ENCODE data around the gene DISP3. TPM values are rescaled to one million over a fixed set of nuclear protein-coding genes. Genes with fewer than 3 reads are reported as not detected.

Gene DISP3
- total and polyA plus RNA-seq, 9 of the 15 experiments (the other 6 are each of a cell fraction or from before 2014, with no cell fraction given): 0.03 to 0.19 (median 0.15) TPM; not detected in 5

- FAIRE-seq (no peak), ATAC-seq (no peak), DNase-seq (ENCODE audit: extremely low read depth in 1 of 4, low spot score in 3 of 4) (no peak)
- no peak overlapping the region for H3K4me2 ChIP-seq (ENCODE audit: insufficient read depth, low read length)
- H3K9ac ChIP-seq (ENCODE audit: insufficient read depth in 1 of 2, low read depth in 2 of 2, low read length in 2 of 2): no peak overlapping the region
- no peak overlapping the region for H2AFZ ChIP-seq (ENCODE audit: low read depth, low read length)
- no peak overlapping the region for H3K4me3 ChIP-seq
- H3K4me1 ChIP-seq (replicated peaks in 1 of 2; ENCODE audit: control insufficient read depth in 2 of 2, insufficient read depth in 2 of 2, low read length in 2 of 2): peaks cover 0 to 23% of the 10 kb centered on the region in 2 experiments; a peak in 3 of 5 replicates
- H3K36me3 ChIP-seq (ENCODE audit: control insufficient read depth, insufficient read depth, low read length): no peaks in the 10 kb centered on the region
- ChIA-PET CTCF (ENCODE audit: low intra/inter-chr PET ratio) (no interaction called here), POLR2A (interaction anchor here (0.8 to 1.3 kb wide), 3 partner anchors 11 to 287 kb away, joined by 3 read pairs; no protein-coding TSS in a partner anchor)
- intact Hi-C loops (cut with micrococcal nuclease) (no loop called here), in situ Hi-C loops (cut with MboI) (no loop called here)
- H3K9me3 ChIP-seq (replicated peaks; ENCODE audit: control insufficient read depth, insufficient read depth, low read depth, low read length): no peaks in the 10 kb centered on the region
- H4K20me1 ChIP-seq (replicated peaks; ENCODE audit: control insufficient read depth, insufficient read depth, low read length): peaks cover 13% of the 10 kb centered on the region
- H3K9me1 ChIP-seq (ENCODE audit: control insufficient read depth, insufficient read depth, low read length): no peaks in the 10 kb centered on the region
- no TSS peak for BruUV-seq (replicated peaks)
- no peaks in the 10 kb centered on the region for H3K79me2 ChIP-seq (ENCODE audit: control insufficient read depth, insufficient read depth, low read length)
- peaks cover 14 to 50% of the 10 kb centered on the region in 2 experiments; a peak in 4 of 5 replicates for H3K27me3 ChIP-seq (ENCODE audit: control insufficient read depth in 2 of 2, insufficient read depth in 2 of 2, low read length in 2 of 2)
- no peak overlapping the region for H3K27ac ChIP-seq (ENCODE audit: extremely low read depth, low read depth, low read length)
- TF ChIP-seq, protein P1, sequence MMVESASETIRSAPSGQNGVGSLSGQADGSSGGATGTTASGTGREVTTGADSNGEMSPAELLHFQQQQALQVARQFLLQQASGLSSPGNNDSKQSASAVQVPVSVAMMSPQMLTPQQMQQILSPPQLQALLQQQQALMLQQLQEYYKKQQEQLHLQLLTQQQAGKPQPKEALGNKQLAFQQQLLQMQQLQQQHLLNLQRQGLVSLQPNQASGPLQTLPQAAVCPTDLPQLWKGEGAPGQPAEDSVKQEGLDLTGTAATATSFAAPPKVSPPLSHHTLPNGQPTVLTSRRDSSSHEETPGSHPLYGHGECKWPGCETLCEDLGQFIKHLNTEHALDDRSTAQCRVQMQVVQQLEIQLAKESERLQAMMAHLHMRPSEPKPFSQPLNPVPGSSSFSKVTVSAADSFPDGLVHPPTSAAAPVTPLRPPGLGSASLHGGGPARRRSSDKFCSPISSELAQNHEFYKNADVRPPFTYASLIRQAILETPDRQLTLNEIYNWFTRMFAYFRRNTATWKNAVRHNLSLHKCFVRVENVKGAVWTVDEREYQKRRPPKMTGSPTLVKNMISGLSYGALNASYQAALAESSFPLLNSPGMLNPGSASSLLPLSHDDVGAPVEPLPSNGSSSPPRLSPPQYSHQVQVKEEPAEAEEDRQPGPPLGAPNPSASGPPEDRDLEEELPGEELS (CRISPR knock-in tag; IDR thresholded peaks at IDR 0.05; ENCODE audit: borderline replicate concordance): no peak
- TF ChIP-seq MXD1 (CRISPR knock-in tag; IDR thresholded peaks at IDR 0.05; ENCODE audit: borderline replicate concordance, poor library complexity, severe bottlenecking) (no peak), ARID3B (CRISPR knock-in tag; IDR thresholded peaks at IDR 0.05; ENCODE audit: borderline replicate concordance) (no peak), SP1 (CRISPR knock-in tag; IDR thresholded peaks at IDR 0.05) (no peak), EGR1 (conservative IDR thresholded peaks at IDR 0.05) (no peak), POLR2A (conservative IDR thresholded peaks at IDR 0.05) (no peak)
Measured at GRCh38 chr1:11482198-11482597, 3.2 kb downstream of the DISP3 start.
